GOT3 (cell line): Measurements from ENCODE around the gene RAPGEF1.
A peak's percentile ranks its signal among the peaks of the same experiment; 100 is the strongest.
"Not testable (repeated sequence)": the region's sequence is repeated elsewhere in the genome, so short reads cannot be mapped to it uniquely, and the experiment has no call there.

Source experiments
- DNase-seq: peaks from one replicate; lab custom pipeline; 2025; ENCODE audit warnings: mixed read lengths; lab: John Stamatoyannopoulos, UW

The RAPGEF1 gene

GRCh38 chr9:131668439-131669268 lies 71.2 kb downstream of the RAPGEF1 start:
- DNase-seq: no peak

GRCh38 chr9:131668057-131668438 lies 71.8 kb downstream of the RAPGEF1 start:
- DNase-seq: no peak

- DNase-seq: no peak
Observed at GRCh38 chr9:131667576-131667975, 72.3 kb downstream of the RAPGEF1 start.

- DNase-seq: no peak
Observed at GRCh38 chr9:131666774-131667173, 73.1 kb downstream of the RAPGEF1 start.

- DNase-seq: no peak
Observed at GRCh38 chr9:131666029-131666428, 73.8 kb downstream of the RAPGEF1 start.

GRCh38 chr9:131663288-131663687 lies 76.6 kb downstream of the RAPGEF1 start:
- no peak for DNase-seq

GRCh38 chr9:131662289-131662621 lies 77.6 kb downstream of the RAPGEF1 start:
- DNase-seq: not testable (repeated sequence)

GRCh38 chr9:131661568-131662288 lies 78.1 kb downstream of the RAPGEF1 start:
- no peak for DNase-seq

- DNase-seq: no peak
Observed at GRCh38 chr9:131660466-131661405, 79.1 kb downstream of the RAPGEF1 start.

- peak; percentile 29 for DNase-seq
Observed at GRCh38 chr9:131658377-131659129, 81.3 kb downstream of the RAPGEF1 start.

GRCh38 chr9:131657940-131658339 lies 81.9 kb downstream of the RAPGEF1 start:
- no peak for DNase-seq

GRCh38 chr9:131657456-131657855 lies 82.4 kb downstream of the RAPGEF1 start:
- no peak for DNase-seq

GRCh38 chr9:131657037-131657377 lies 82.9 kb downstream of the RAPGEF1 start:
- no peak for DNase-seq

- DNase-seq: no peak
Observed at GRCh38 chr9:131656356-131657036, 83.4 kb downstream of the RAPGEF1 start.

GRCh38 chr9:131654369-131654768 lies 85.5 kb downstream of the RAPGEF1 start:
- not testable (repeated sequence) for DNase-seq

GRCh38 chr9:131651599-131651998 lies 88.3 kb downstream of the RAPGEF1 start:
- no peak for DNase-seq

- no peak for DNase-seq
Observed at GRCh38 chr9:131651160-131651559, 88.7 kb downstream of the RAPGEF1 start.

GRCh38 chr9:131650254-131650653 lies 89.6 kb downstream of the RAPGEF1 start:
- DNase-seq: no peak

- DNase-seq: no peak
Observed at GRCh38 chr9:131649646-131650045, 90.2 kb downstream of the RAPGEF1 start.

- DNase-seq: no peak
Observed at GRCh38 chr9:131645078-131645776, 94.6 kb downstream of the RAPGEF1 start.
